ENCODE measurements around the gene THEM5. TPM values are rescaled to one million over a fixed set of nuclear protein-coding genes. Genes with fewer than 3 reads are reported as not detected.
"Not testable (repeated sequence)": the region's sequence is repeated elsewhere in the genome, so short reads cannot be mapped to it uniquely, and the experiment has no call there.

The THEM5 gene
- total RNA-seq (not detected), polyA plus RNA-seq (ENCODE audit: insufficient read length in 2 of 2) (1 to 10 TPM; 1.5 to 1.8 TPM)
- long read RNA-seq, donor 1: 0 reads
- long read RNA-seq, donor 2: 0 reads
- long read RNA-seq, donor 3: 0 reads
- long read RNA-seq, donor 4: 0 reads

DNA sequence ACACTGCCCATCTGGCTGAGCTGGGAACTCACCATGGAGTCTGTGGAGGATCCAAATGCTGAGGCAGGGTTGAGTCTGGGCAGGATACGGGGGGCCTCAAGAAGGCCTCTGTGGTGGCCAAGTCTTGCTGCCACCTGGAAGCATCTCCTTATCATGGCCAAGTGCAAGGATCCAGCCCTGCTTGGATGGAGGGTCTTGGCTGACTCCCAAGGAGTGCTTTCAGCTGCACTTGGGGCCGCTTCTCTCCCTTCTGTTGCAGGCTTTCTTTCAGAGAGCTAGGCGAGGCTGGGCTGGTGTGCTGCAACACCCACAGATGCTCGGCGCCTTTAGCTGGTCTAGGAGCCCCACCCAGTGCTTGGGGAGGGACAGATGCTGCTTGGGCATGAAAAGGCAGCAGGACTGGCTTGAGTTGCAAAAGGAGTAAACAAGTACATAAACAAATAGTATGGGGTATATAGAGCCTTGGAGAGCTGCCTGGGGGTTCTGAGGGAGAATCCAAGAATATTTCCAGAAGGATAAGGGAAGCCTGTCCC lies at the start of gene THEM5:
THEM5 (minus strand) TSS at position 302 of the 533 bp plus-strand sequence; CDS start at position 155, 147 bp downstream.
- Histone ChIP-seq H3K36me3 (ENCODE audit: control insufficient read depth, insufficient read depth, low read length) (no peaks in the 10 kb centered on the region), H3K4me1 (ENCODE audit: control insufficient read depth, insufficient read depth, low read length) (no peaks in the 10 kb centered on the region), H3K27me3 (ENCODE audit: control insufficient read depth, insufficient read depth, low read length) (peaks cover 3% of the 10 kb centered on the region), H3K4me3 (ENCODE audit: low read depth, low read length) (no peak within 1 kb of the TSS), H3K9me3 (ENCODE audit: control insufficient read depth, insufficient read depth, low read length) (no peaks in the 10 kb centered on the region), H3K27ac (ENCODE audit: low read depth, low read length) (no peak within 1 kb of the TSS)
- no peak for DNase-seq (ENCODE audit: low read depth in 4 of 6, low spot score in 6 of 6)
- 63% methylated on average over 4 of the region's 5 CpGs for WGBS (ENCODE audit: insufficient coverage)

GRCh38 chr1:151902858-151903257 lies 49.3 kb upstream of the THEM5 start:
- no peak overlapping the region for H3K27ac ChIP-seq (ENCODE audit: low read depth, low read length)
- peaks cover 4% of the 10 kb centered on the region for H3K9me3 ChIP-seq (ENCODE audit: control insufficient read depth, insufficient read depth, low read length)
- DNase-seq (ENCODE audit: low read depth in 4 of 6, low spot score in 6 of 6): no peak
- H3K4me1 ChIP-seq (ENCODE audit: control insufficient read depth, insufficient read depth, low read length): no peaks in the 10 kb centered on the region
- peaks cover 11% of the 10 kb centered on the region for H3K36me3 ChIP-seq (ENCODE audit: control insufficient read depth, insufficient read depth, low read length)
- H3K27me3 ChIP-seq (ENCODE audit: control insufficient read depth, insufficient read depth, low read length): no peaks in the 10 kb centered on the region
- no peak overlapping the region for H3K4me3 ChIP-seq (ENCODE audit: low read depth, low read length)
- no CpG with 5 or more reads among the region's 2 CpGs for WGBS (ENCODE audit: insufficient coverage)

- not testable (repeated sequence) for H3K27me3 ChIP-seq (ENCODE audit: control insufficient read depth, insufficient read depth, low read length); H3K4me1 ChIP-seq (ENCODE audit: control insufficient read depth, insufficient read depth, low read length); DNase-seq (ENCODE audit: low read depth in 4 of 6, low spot score in 6 of 6); H3K27ac ChIP-seq (ENCODE audit: low read depth, low read length); H3K36me3 ChIP-seq (ENCODE audit: control insufficient read depth, insufficient read depth, low read length); H3K4me3 ChIP-seq (ENCODE audit: low read depth, low read length); H3K9me3 ChIP-seq (ENCODE audit: control insufficient read depth, insufficient read depth, low read length)
- 100% methylated on average over 1 of the region's 3 CpGs for WGBS (ENCODE audit: insufficient coverage)
Observed at GRCh38 chr1:151900804-151901203, 47.3 kb upstream of the THEM5 start.

GRCh38 chr1:151898519-151898991 lies 45.0 kb upstream of the THEM5 start:
- Histone ChIP-seq H3K4me3 (ENCODE audit: low read depth, low read length) (no peak overlapping the region), H3K9me3 (ENCODE audit: control insufficient read depth, insufficient read depth, low read length) (no peaks in the 10 kb centered on the region), H3K27ac (ENCODE audit: low read depth, low read length) (no peak overlapping the region), H3K27me3 (ENCODE audit: control insufficient read depth, insufficient read depth, low read length) (no peaks in the 10 kb centered on the region), H3K4me1 (ENCODE audit: control insufficient read depth, insufficient read depth, low read length) (no peaks in the 10 kb centered on the region), H3K36me3 (ENCODE audit: control insufficient read depth, insufficient read depth, low read length) (peaks cover 3% of the 10 kb centered on the region)
- DNase-seq (ENCODE audit: low read depth in 4 of 6, low spot score in 6 of 6): no peak
- 64% methylated on average over 2 of the region's 2 CpGs for WGBS (ENCODE audit: insufficient coverage)

GRCh38 chr1:151897991-151898431 lies 44.5 kb upstream of the THEM5 start:
- no peak overlapping the region for H3K4me3 ChIP-seq (ENCODE audit: low read depth, low read length)
- no peaks in the 10 kb centered on the region for H3K27me3 ChIP-seq (ENCODE audit: control insufficient read depth, insufficient read depth, low read length)
- peaks cover 3% of the 10 kb centered on the region for H3K36me3 ChIP-seq (ENCODE audit: control insufficient read depth, insufficient read depth, low read length)
- WGBS (ENCODE audit: insufficient coverage): 90% methylated on average over 9 of the region's 10 CpGs
- H3K27ac ChIP-seq (ENCODE audit: low read depth, low read length): no peak overlapping the region
- DNase-seq (ENCODE audit: low read depth in 4 of 6, low spot score in 6 of 6): no peak
- H3K4me1 ChIP-seq (ENCODE audit: control insufficient read depth, insufficient read depth, low read length): no peaks in the 10 kb centered on the region
- no peaks in the 10 kb centered on the region for H3K9me3 ChIP-seq (ENCODE audit: control insufficient read depth, insufficient read depth, low read length)

DNA sequence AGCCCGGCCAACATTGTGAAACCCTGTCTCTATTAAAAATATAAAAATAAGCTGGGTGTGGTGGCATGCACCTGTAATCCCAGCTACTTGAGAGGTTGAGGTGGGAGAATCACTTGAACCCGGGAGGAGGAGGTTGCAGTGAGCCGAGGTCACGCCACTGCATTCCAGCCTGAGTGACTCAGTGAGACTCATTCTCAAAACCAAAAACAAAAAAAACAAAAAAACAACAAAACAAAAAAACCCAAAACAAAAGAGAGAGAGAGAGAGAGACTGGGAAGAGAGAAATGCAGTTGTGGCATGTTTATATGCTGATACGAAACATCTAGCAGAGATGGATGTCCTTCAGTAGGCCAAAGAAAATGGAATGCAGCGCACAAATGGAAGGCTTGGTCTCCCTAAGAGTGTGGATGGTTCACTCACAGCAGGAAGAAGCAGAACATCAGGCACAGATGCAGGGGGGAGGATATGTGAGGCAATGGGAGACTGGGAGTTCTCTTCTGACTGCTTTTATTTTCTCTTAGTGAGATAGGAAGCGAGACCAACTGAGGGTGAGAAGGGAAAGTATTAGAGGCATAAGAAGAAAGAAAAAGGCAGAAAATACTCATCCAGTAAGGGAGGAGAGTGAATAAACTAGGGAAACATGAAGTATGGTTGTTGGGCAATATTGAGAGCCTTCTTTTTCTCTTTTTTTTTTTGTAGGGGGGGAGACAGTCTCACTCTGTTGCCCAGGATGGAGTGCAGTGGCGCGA lies 39.8 kb upstream of the THEM5 start:
- no peak for DNase-seq (ENCODE audit: low read depth in 4 of 6, low spot score in 6 of 6)
- Histone ChIP-seq H3K36me3 (ENCODE audit: control insufficient read depth, insufficient read depth, low read length) (peaks cover 3% of the 10 kb centered on the region), H3K4me1 (ENCODE audit: control insufficient read depth, insufficient read depth, low read length) (no peaks in the 10 kb centered on the region), H3K27me3 (ENCODE audit: control insufficient read depth, insufficient read depth, low read length) (no peaks in the 10 kb centered on the region), H3K27ac (ENCODE audit: low read depth, low read length) (no peak overlapping the region), H3K9me3 (ENCODE audit: control insufficient read depth, insufficient read depth, low read length) (no peaks in the 10 kb centered on the region), H3K4me3 (ENCODE audit: low read depth, low read length) (no peak overlapping the region)
- 100% methylated on average over 3 of the region's 9 CpGs for WGBS (ENCODE audit: insufficient coverage)

GRCh38 chr1:151892190-151892589 lies 38.7 kb upstream of the THEM5 start:
- Histone ChIP-seq H3K4me3 (ENCODE audit: low read depth, low read length) (no peak overlapping the region), H3K9me3 (ENCODE audit: control insufficient read depth, insufficient read depth, low read length) (no peaks in the 10 kb centered on the region), H3K27ac (ENCODE audit: low read depth, low read length) (no peak overlapping the region), H3K27me3 (ENCODE audit: control insufficient read depth, insufficient read depth, low read length) (no peaks in the 10 kb centered on the region), H3K4me1 (ENCODE audit: control insufficient read depth, insufficient read depth, low read length) (no peaks in the 10 kb centered on the region), H3K36me3 (ENCODE audit: control insufficient read depth, insufficient read depth, low read length) (peaks cover 4% of the 10 kb centered on the region)
- 78% methylated on average over 1 of the region's 2 CpGs for WGBS (ENCODE audit: insufficient coverage)
- DNase-seq (ENCODE audit: low read depth in 4 of 6, low spot score in 6 of 6): no peak

DNA sequence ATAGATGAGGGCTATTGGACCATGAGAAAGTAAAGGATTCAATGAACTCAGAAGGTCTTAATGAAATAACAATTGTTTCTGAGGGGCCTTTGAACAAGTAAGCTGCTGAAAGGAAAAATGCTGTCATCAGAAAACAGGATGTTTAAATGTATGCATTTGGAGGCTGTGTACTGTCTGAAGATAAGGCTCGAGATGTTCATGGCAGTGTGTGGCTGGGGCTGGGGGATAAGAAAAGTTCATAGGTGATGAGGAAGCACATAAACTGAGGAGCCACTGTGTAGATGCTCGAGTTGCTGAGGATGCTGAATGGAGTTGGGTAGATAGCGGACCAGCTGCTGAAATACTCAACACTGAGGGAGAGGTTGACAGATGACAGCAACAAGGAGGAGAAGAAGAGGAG lies 38.0 kb upstream of the THEM5 start:
- Histone ChIP-seq H3K4me3 (ENCODE audit: low read depth, low read length) (no peak overlapping the region), H3K27me3 (ENCODE audit: control insufficient read depth, insufficient read depth, low read length) (no peaks in the 10 kb centered on the region), H3K36me3 (ENCODE audit: control insufficient read depth, insufficient read depth, low read length) (peaks cover 6% of the 10 kb centered on the region), H3K4me1 (ENCODE audit: control insufficient read depth, insufficient read depth, low read length) (no peaks in the 10 kb centered on the region), H3K27ac (ENCODE audit: low read depth, low read length) (no peak overlapping the region), H3K9me3 (ENCODE audit: control insufficient read depth, insufficient read depth, low read length) (peaks cover 4% of the 10 kb centered on the region)
- 87% methylated on average over 3 of the region's 3 CpGs for WGBS (ENCODE audit: insufficient coverage)
- no peak for DNase-seq (ENCODE audit: low read depth in 4 of 6, low spot score in 6 of 6)

GRCh38 chr1:151888972-151889570 lies 35.6 kb upstream of the THEM5 start:
- Histone ChIP-seq H3K27ac (ENCODE audit: low read depth, low read length) (no peak overlapping the region), H3K9me3 (ENCODE audit: control insufficient read depth, insufficient read depth, low read length) (peaks cover 4% of the 10 kb centered on the region), H3K27me3 (ENCODE audit: control insufficient read depth, insufficient read depth, low read length) (no peaks in the 10 kb centered on the region), H3K4me1 (ENCODE audit: control insufficient read depth, insufficient read depth, low read length) (no peaks in the 10 kb centered on the region), H3K4me3 (ENCODE audit: low read depth, low read length) (no peak overlapping the region), H3K36me3 (ENCODE audit: control insufficient read depth, insufficient read depth, low read length) (peaks cover 6% of the 10 kb centered on the region)
- peak in 2 of 6 donors; percentile 10 to 69 for DNase-seq (ENCODE audit: low read depth in 4 of 6, low spot score in 6 of 6)
- WGBS (ENCODE audit: insufficient coverage): no CpG with 5 or more reads among the region's 2 CpGs
